Endodermal cell (in vitro differentiated cells): ENCODE measurements around the gene CNGA1. TPM values are rescaled to one million over a fixed set of nuclear protein-coding genes. Genes with fewer than 3 reads are reported as not detected.

Source experiments
- DNase-seq: peaks from one replicate; pipeline ENCODE4 v3.0.0-alpha.2; 2017
- H3K27ac ChIP-seq: 2 replicates; pipeline ENCODE4 v1.5.1; 2013; ENCODE audit warnings: mild to moderate bottlenecking, low read depth, low read length, moderate library complexity
- H3K27me3 ChIP-seq: 2 replicates; pipeline ENCODE4 v1.6.1; 2013; ENCODE audit warnings: mild to moderate bottlenecking, low read length, moderate library complexity; ENCODE audit not compliant: insufficient read depth, control insufficient read depth, poor library complexity, severe bottlenecking
- H3K36me3 ChIP-seq: 2 replicates; pipeline ENCODE4 v1.7.0; 2013; ENCODE audit warnings: mild to moderate bottlenecking, low read length, moderate library complexity; ENCODE audit not compliant: control insufficient read depth, insufficient read depth
- H3K4me1 ChIP-seq: one replicate; pipeline ENCODE4 v1.7.0; 2013; ENCODE audit warnings: low read length; ENCODE audit not compliant: control insufficient read depth, insufficient read depth
- H3K4me3 ChIP-seq: 2 replicates; pipeline ENCODE4 v1.5.1; 2013; ENCODE audit warnings: mild to moderate bottlenecking, low read length, moderate library complexity
- H3K9ac ChIP-seq: 2 replicates; pipeline ENCODE4 v1.6.1; 2013; ENCODE audit warnings: mild to moderate bottlenecking, low read length, moderate library complexity; ENCODE audit not compliant: poor library complexity, severe bottlenecking; ENCODE audit errors: extremely low read depth
- H3K9me3 ChIP-seq: 2 replicates; pipeline ENCODE4 v1.6.1; 2013; ENCODE audit warnings: mild to moderate bottlenecking, low read length, moderate library complexity; ENCODE audit not compliant: control insufficient read depth
- H3K27ac Mint-ChIP-seq: 2 replicates; pipeline ENCODE4 v1.8.0; 2020; ENCODE audit warnings: mixed read lengths
- H3K27me3 Mint-ChIP-seq: 2 replicates; pipeline ENCODE4 v1.8.0; 2021; ENCODE audit warnings: mild to moderate bottlenecking, mixed read lengths; ENCODE audit not compliant: insufficient read depth
- H3K36me3 Mint-ChIP-seq: 2 replicates; pipeline ENCODE4 v1.8.0; 2020; ENCODE audit warnings: low read depth, mixed read lengths
- H3K4me1 Mint-ChIP-seq: 2 replicates; pipeline ENCODE4 v1.8.0; 2020; ENCODE audit warnings: mixed read lengths
- H3K4me3 Mint-ChIP-seq: 2 replicates; pipeline ENCODE4 v1.8.0; 2020; ENCODE audit warnings: mild to moderate bottlenecking, moderate library complexity, mixed read lengths
- H3K9me3 Mint-ChIP-seq: 2 replicates; pipeline ENCODE4 v1.8.0; 2020; ENCODE audit warnings: mild to moderate bottlenecking, mixed read lengths
- WGBS, 2 experiments: methylation state at CpG; one replicate each; pipeline versions ENCODE4 v1.1.5 to v1.1.7; 2013; ENCODE audit warnings: missing lambda C conversion rate in 2 of 2, mixed read lengths in 1 of 2; ENCODE audit not compliant: insufficient coverage in 1 of 2, insufficient read length in 1 of 2; 5-methylcytosine and 5-hydroxymethylcytosine counted together
- total RNA-seq, 2 donors: library from RNA; stranded (reverse); fragmentation: NEBNext Ultra II Directional in 1 of 2; extraction: Animal tissue kit (Norgen Biotek cat#: 25700) in 1 of 2; gene quantifications; 2 replicates in 1 of 2; 3 replicates in 1 of 2; pipeline ENCODE4 v1.2.1, GENCODE V29; 2021
- TF ChIP-seq, protein P1 (sequence below): fragments of 200-600 bp; sonication (generic); conservative IDR thresholded peaks from 2 replicates; pipeline ENCODE4 v1.5.0; 2021; ENCODE audit warnings: antibody characterized with exemption, mild to moderate bottlenecking

CNGA1 gene
- total RNA-seq, 2 donors from 2014 or later, result 0.24 TPM; not detected in 1

DNA sequence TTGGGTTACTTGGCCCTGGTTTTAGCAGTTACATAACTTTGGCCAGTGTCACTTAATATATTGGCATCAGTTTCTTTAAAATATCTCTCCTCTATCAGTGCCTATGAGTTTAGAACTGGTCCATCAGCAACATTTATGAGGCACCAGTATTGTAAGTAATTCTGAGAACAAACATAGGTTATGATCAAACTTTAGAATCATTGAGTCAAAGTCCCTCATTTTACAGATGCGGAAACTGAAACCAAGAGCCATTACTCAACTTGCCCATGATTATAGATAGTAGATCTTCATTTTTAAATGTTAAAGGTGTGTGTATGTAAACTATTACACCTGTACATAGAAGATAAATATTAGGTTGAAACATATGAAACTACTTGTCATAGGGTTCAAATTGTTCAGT lies 4.6 kb upstream of the CNGA1 start:
- H3K27ac Mint-ChIP-seq, result no peak overlapping the region
- H3K36me3 Mint-ChIP-seq, result peaks cover under 1% of the 10 kb centered on the region
- WGBS, 2 experiments, result 0% methylated on average over 1 of the region's 1 CpG; no CpG with 5 or more reads in 1 of the 2 experiments
- TF ChIP-seq, protein P1, sequence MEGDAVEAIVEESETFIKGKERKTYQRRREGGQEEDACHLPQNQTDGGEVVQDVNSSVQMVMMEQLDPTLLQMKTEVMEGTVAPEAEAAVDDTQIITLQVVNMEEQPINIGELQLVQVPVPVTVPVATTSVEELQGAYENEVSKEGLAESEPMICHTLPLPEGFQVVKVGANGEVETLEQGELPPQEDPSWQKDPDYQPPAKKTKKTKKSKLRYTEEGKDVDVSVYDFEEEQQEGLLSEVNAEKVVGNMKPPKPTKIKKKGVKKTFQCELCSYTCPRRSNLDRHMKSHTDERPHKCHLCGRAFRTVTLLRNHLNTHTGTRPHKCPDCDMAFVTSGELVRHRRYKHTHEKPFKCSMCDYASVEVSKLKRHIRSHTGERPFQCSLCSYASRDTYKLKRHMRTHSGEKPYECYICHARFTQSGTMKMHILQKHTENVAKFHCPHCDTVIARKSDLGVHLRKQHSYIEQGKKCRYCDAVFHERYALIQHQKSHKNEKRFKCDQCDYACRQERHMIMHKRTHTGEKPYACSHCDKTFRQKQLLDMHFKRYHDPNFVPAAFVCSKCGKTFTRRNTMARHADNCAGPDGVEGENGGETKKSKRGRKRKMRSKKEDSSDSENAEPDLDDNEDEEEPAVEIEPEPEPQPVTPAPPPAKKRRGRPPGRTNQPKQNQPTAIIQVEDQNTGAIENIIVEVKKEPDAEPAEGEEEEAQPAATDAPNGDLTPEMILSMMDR, result no peak
- H3K27me3 Mint-ChIP-seq, result peaks cover 30% of the 10 kb centered on the region
- peaks cover 1% of the 10 kb centered on the region for H3K9me3 Mint-ChIP-seq
- Histone ChIP-seq H3K27ac (no peak overlapping the region), H3K4me3 (no peak overlapping the region), H3K9me3 (no peaks in the 10 kb centered on the region), H3K9ac (no peak overlapping the region), H3K36me3 (peaks cover under 1% of the 10 kb centered on the region), H3K4me1 (peaks cover 6% of the 10 kb centered on the region), H3K27me3 (peaks cover 27% of the 10 kb centered on the region)
- H3K4me1 Mint-ChIP-seq, result peaks cover 3% of the 10 kb centered on the region
- no peak overlapping the region for H3K4me3 Mint-ChIP-seq
- DNase-seq, result no peak

DNA sequence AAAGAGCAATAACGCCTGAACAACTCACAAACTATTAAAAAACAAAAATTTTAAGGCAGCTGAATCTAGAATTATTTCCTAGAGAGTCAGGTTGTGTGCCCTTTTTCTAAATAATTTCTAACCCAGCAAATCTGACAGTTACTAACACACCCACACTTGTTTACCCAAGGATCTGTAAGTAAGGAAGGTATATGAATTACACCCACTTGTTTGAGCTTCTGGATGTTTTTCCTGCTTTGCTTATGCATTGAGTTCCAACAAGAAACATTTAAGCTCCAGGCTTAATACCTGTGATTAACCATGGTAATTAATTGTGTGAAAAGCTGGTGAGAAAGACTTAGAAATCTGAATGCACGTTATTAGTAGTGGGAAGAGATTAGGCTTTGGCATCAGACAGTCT lies 1.6 kb upstream of the CNGA1 start:
- peaks cover 33% of the 10 kb centered on the region for H3K27me3 Mint-ChIP-seq
- 86% methylated on average over 2 of the region's 2 CpGs; no CpG with 5 or more reads in 1 of the 2 experiments for WGBS, 2 experiments
- TF ChIP-seq, protein P1, result no peak
- DNase-seq, result no peak
- peaks cover 6% of the 10 kb centered on the region for H3K4me1 ChIP-seq
- H3K4me3 Mint-ChIP-seq, result peak overlapping the region; percentile 80
- peaks cover 3% of the 10 kb centered on the region for H3K4me1 Mint-ChIP-seq
- peaks cover 27% of the 10 kb centered on the region for H3K27me3 ChIP-seq
- peaks cover 25% of the 10 kb centered on the region for H3K9me3 Mint-ChIP-seq
- H3K4me3 ChIP-seq, result peak overlapping the region; percentile 32
- no peak overlapping the region for H3K27ac Mint-ChIP-seq
- H3K9ac ChIP-seq, result no peak overlapping the region
- H3K36me3 ChIP-seq, result no peaks in the 10 kb centered on the region
- no peak overlapping the region for H3K27ac ChIP-seq
- H3K9me3 ChIP-seq, result peaks cover 23% of the 10 kb centered on the region
- peaks cover 2% of the 10 kb centered on the region for H3K36me3 Mint-ChIP-seq

DNA sequence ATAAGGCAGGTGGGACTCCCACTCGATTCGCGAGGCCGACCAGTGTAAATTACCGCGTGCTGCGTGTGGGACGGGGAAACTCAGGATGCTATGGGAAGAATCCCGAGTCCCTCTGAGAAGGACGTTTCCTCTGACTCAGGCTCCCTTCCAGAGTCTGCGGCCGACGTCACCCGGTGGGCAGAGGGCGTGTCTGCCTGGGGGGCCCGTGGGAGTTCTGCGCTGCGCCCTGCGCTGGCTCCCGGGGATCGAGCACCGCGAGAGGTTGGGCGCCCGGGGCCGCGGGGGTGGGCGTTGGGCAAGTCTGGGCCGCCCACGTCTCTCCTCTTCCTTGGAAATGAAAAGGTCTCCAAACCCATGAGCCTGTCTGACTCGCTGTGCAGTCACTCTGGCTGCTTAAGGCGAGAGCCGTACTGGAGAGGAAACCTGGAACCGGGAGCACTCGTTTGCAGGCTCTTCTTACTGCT lies 659 bp upstream of the CNGA1 start:
- Mint-ChIP-seq H3K27me3 (peaks cover 33% of the 10 kb centered on the region), H3K36me3 (peaks cover 2% of the 10 kb centered on the region), H3K4me1 (peaks cover 3% of the 10 kb centered on the region), H3K9me3 (peaks cover 29% of the 10 kb centered on the region), H3K4me3 (peak overlapping the region; percentile 80), H3K27ac (peak overlapping the region; percentile 85)
- TF ChIP-seq, protein P1, result no peak
- peak; percentile 88 for DNase-seq
- H3K27me3 ChIP-seq, result peaks cover 27% of the 10 kb centered on the region
- H3K9ac ChIP-seq, result peak overlapping the region; percentile 59
- H3K36me3 ChIP-seq, result no peaks in the 10 kb centered on the region
- H3K4me3 ChIP-seq, result peak overlapping the region; percentile 92
- H3K9me3 ChIP-seq, result peaks cover 23% of the 10 kb centered on the region
- peaks cover 6% of the 10 kb centered on the region for H3K4me1 ChIP-seq
- WGBS, 2 experiments, result 1 to 2% methylated on average over 17 to 35 of the region's 35 CpGs
- no peak overlapping the region for H3K27ac ChIP-seq
